K562 (cell line): ENCODE measurements around the gene UGT3A2. TPM values are rescaled to one million over a fixed set of nuclear protein-coding genes. Genes with fewer than 3 reads are reported as not detected.

Source experiments
- ATAC-seq: fragments of 200-7000 bp; cut with Tn5 transposase; 3 replicates; pipeline ENCODE4 v1.9.1; 2020; ENCODE audit warnings: moderate library complexity
- BruUV-seq: library from RNA; stranded (reverse); fragments of 400-500 nt; replicated peaks from 2 replicates; lab custom pipeline; 2021; lab: Mats Ljungman, UMichigan
- CTCF ChIA-PET: fragments of 300-600 bp; formaldehyde crosslinking; extraction: SDS; loops from one replicate; lab custom pipeline; 2021; ENCODE audit warnings: low intra/inter-chr PET ratio; lab: Yijun Ruan, JAX
- POLR2A ChIA-PET: fragments of 300-600, 350-650 bp; sonication (Branson Sonifier 250); formaldehyde crosslinking; extraction: SDS; loops from one replicate; lab custom pipeline; 2021; ENCODE audit warnings: antibody characterized with exemption, inconsistent platforms; lab: Yijun Ruan, JAX
- DNase-seq, 4 experiments: peaks; one replicate each; pipeline versions ENCODE4 v3.0.0 to v3.0.0-alpha.2; 2011 to 2018; ENCODE audit warnings: low spot score in 3 of 4, mixed read lengths in 3 of 4; ENCODE audit errors: extremely low read depth in 1 of 4
- FAIRE-seq: peaks from 2 replicates; lab custom pipeline; 2011; peaks lifted over from hg19 to GRCh38; lab: Jason Lieb, UNC
- H2AFZ ChIP-seq: 2 replicates; pipeline ENCODE4 v1.6.0; 2011; ENCODE audit warnings: low read depth, low read length, control low read depth, inconsistent platforms
- H3K27ac ChIP-seq: fragments of 200-600 bp; 3 replicates; pipeline ENCODE4 v1.8.0; 2011; ENCODE audit warnings: low read depth, mild to moderate bottlenecking, control low read depth, inconsistent platforms, low read length, moderate library complexity, mixed read lengths; ENCODE audit errors: extremely low read depth
- H3K27me3 ChIP-seq, 2 experiments: fragments of 300-600 bp in 1 of 2; 2 replicates in 1 of 2; 3 replicates in 1 of 2; pipeline versions ENCODE4 v1.6.0 to v1.8.0; 2011; ENCODE audit warnings: inconsistent platforms in 2 of 2, low read length in 2 of 2, mild to moderate bottlenecking in 1 of 2, mixed read lengths in 1 of 2, moderate library complexity in 1 of 2; ENCODE audit not compliant: control insufficient read depth in 2 of 2, insufficient read depth in 2 of 2
- H3K36me3 ChIP-seq: fragments of 300-600 bp; 3 replicates; pipeline ENCODE4 v1.8.0; 2011; ENCODE audit warnings: mild to moderate bottlenecking, low read length, inconsistent platforms; ENCODE audit not compliant: control insufficient read depth, insufficient read depth
- H3K4me1 ChIP-seq, 2 experiments: fragments of 200-600 bp in 1 of 2; replicated peaks in 1 of 2; 2 replicates in 1 of 2; 3 replicates in 1 of 2; pipeline versions ENCODE4 v1.5.1 to v1.8.0; 2011; ENCODE audit warnings: inconsistent platforms in 2 of 2, low read length in 2 of 2, mild to moderate bottlenecking in 1 of 2, mixed read lengths in 1 of 2, moderate library complexity in 1 of 2; ENCODE audit not compliant: control insufficient read depth in 2 of 2, insufficient read depth in 2 of 2
- H3K4me2 ChIP-seq: 2 replicates; pipeline ENCODE4 v1.6.1; 2011; ENCODE audit warnings: low read length, control low read depth, inconsistent platforms, mixed read lengths; ENCODE audit not compliant: insufficient read depth
- H3K4me3 ChIP-seq: fragments of 200-600 bp; sonication (generic), shearing (Covaris generic); 2 replicates; pipeline ENCODE4 v1.5.1; 2016; ENCODE audit warnings: control low read depth, inconsistent platforms
- H3K79me2 ChIP-seq: fragments of 200-600 bp; 3 replicates; pipeline ENCODE4 v1.8.0; 2011; ENCODE audit warnings: low read length, inconsistent platforms; ENCODE audit not compliant: control insufficient read depth, insufficient read depth
- H3K9ac ChIP-seq, 2 experiments: 2 replicates each; pipeline versions ENCODE4 v1.6.0 to v1.6.1; 2011; ENCODE audit warnings: low read depth in 2 of 2, low read length in 2 of 2, control low read depth in 1 of 2, inconsistent platforms in 1 of 2, mild to moderate bottlenecking in 1 of 2, mixed read lengths in 1 of 2; ENCODE audit not compliant: insufficient read depth in 1 of 2
- H3K9me1 ChIP-seq: one replicate; pipeline ENCODE4 v1.6.0; 2011; ENCODE audit warnings: inconsistent platforms, mild to moderate bottlenecking, low read length, moderate library complexity; ENCODE audit not compliant: control insufficient read depth, insufficient read depth
- H3K9me3 ChIP-seq: replicated peaks from 2 replicates; pipeline ENCODE4 v1.5.1; 2011; ENCODE audit warnings: low read depth, low read length, inconsistent platforms; ENCODE audit not compliant: control insufficient read depth, insufficient read depth
- H4K20me1 ChIP-seq: replicated peaks from 2 replicates; pipeline ENCODE4 v1.6.1; 2011; ENCODE audit warnings: low read length, inconsistent platforms, mixed read lengths; ENCODE audit not compliant: control insufficient read depth, insufficient read depth
- CAMTA2 ChIP-seq: fragments of 250-450 bp; sonication (Bioruptor Pico); conservative IDR thresholded peaks from 2 replicates; pipeline ENCODE4 v1.5.1; 2022
- CREM ChIP-seq: IDR thresholded peaks from 2 replicates; pipeline ENCODE4 v1.6.1; 2014; ENCODE audit warnings: antibody characterized with exemption, low read depth
- CSDE1 ChIP-seq, 2 experiments: fragments of 450-650 bp; IDR thresholded peaks; 2 replicates each; pipeline ENCODE4 v1.6.1; 2016; ENCODE audit warnings: mild to moderate bottlenecking in 1 of 2
- PML ChIP-seq: IDR thresholded peaks from 2 replicates; pipeline ENCODE4 v1.6.1; 2012; ENCODE audit warnings: low read length, inconsistent platforms
- POLR3G ChIP-seq: IDR thresholded peaks from 2 replicates; pipeline ENCODE4 v1.6.1; 2011; ENCODE audit not compliant: insufficient read length, insufficient replicate concordance; ENCODE audit errors: extremely low read depth
- TSC22D4 ChIP-seq: fragments of 450-650 bp; IDR thresholded peaks from 2 replicates; pipeline ENCODE4 v1.6.1; 2016; ENCODE audit warnings: missing genetic modification characterization, missing biosample characterization, control low read depth
- WGBS: fragments of 100-300 bp; shearing (Covaris generic); methylation state at CpG from one replicate; pipeline ENCODE4 v1.1.6; 2016; ENCODE audit warnings: low coverage, mixed read lengths; ENCODE audit not compliant: insufficient coverage; ENCODE audit errors: missing lambda C conversion rate; 5-methylcytosine and 5-hydroxymethylcytosine counted together
- in situ Hi-C: fragments of 300-500 bp; cut with MboI; formaldehyde crosslinking; loops from 4 replicates; pipeline ENCODE4 v1.15.0; 2018; ENCODE audit warnings: inconsistent platforms, mixed read lengths
- intact Hi-C: fragments of 100-400 bp; cut with micrococcal nuclease; formaldehyde crosslinking; loops from 2 replicates; pipeline ENCODE4 v1.14.2; 2022
- polyA plus RNA-seq, 8 experiments: library from polyadenylated mRNA; depleted of rRNA in 4 of 8; stranded (reverse) in 5 of 8; unstranded in 3 of 8; fragments of >200 nt; fragmentation: Nextera tagmentation in 2 of 8; fragmentation: Illumina TruSeq in 1 of 8; extraction: Ambion mirVana in 2 of 8; extraction: Trizol in 1 of 8; gene quantifications; 2 replicates each; pipeline versions ENCODE4 v1.2.1 to v1.2.3, GENCODE V29; 2011 to 2014; ENCODE audit warnings: inconsistent platforms in 1 of 8, missing spikeins in 1 of 8
- total RNA-seq, 7 experiments: library from RNA; depleted of rRNA in 6 of 7; stranded (reverse); fragments of >200 nt in 6 of 7; fragmentation: Illumina TruSeq in 2 of 7; extraction: Trizol in 2 of 7; gene quantifications; 2 replicates each; pipeline versions ENCODE4 v1.2.1 to v1.2.3, GENCODE V29; 2011 to 2021; ENCODE audit warnings: low replicate concordance in 1 of 7
- TF ChIP-seq, protein P1 (sequence below): sonication (generic); formaldehyde crosslinking; IDR thresholded peaks from 2 replicates; pipeline ENCODE4 v1.5.0; 2020; ENCODE audit warnings: missing genetic modification reagents

UGT3A2 gene
- total and polyA plus RNA-seq, 9 of the 15 experiments (the other 6 are each of a cell fraction or from before 2014, with no cell fraction given), result not detected

DNA sequence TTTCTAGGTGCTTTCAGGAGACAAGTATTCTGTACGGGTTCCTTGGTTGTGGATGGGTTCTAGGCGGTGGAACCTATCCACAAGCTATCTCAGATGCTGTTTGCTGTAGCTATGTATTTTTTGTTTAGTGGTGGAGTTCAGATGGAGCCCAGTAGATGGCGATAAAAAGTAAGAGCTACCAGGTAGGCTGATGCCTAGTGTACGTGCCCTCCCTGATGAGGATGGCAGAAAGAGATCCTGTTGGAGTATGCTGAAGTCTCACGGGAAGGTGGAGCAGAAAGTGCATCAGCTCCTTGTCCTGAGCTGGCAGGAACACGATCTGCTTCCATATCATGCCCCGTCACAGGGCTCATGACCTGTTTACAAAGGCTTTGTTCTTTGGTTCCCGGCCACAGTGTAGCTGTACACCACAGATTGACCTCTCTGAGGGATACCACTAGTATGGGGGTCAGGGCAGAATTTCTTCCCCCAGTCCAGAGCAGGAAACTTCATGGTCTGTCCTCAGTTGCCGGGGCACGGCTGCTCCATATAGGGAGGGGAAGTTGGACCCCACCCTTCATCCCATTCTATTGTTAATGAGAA is 12.6 kb upstream of the UGT3A2 start (continued):
- TF ChIP-seq CSDE1 (IDR thresholded peaks at IDR 0.05) (no peak), POLR3G (no peak)

DNA sequence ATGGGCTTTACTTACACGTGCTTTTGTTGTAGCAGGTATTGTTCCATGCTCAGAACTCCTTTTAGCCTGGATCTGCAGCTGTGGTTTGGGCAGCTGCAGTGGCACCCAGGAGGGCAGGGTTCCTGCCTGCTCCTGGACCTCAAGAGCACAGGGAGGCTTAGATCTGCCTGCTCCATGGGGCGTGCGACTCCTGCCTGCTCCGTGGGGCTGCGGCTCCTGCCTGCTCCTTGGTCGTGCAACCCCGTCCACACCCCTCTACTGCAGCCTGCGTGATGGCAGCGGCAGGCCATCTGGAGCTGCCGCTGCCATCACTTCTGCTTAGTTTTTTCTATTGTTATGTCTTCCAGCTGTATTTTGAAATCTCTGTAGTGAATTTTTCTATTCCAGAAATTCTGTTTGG is 11.7 kb upstream of the UGT3A2 start:
- Histone ChIP-seq H3K36me3 (no peaks in the 10 kb centered on the region), H3K9me3 (no peaks in the 10 kb centered on the region), H3K79me2 (no peaks in the 10 kb centered on the region), H3K27ac (no peak overlapping the region), H3K9ac (no peak overlapping the region), H2AFZ (no peak overlapping the region), H4K20me1 (no peaks in the 10 kb centered on the region), H3K4me2 (no peak overlapping the region), H3K27me3 (peaks cover 3% of the 10 kb centered on the region in 2 experiments; a peak in 2 of 5 replicates), H3K4me1 (no peaks in the 10 kb centered on the region), H3K9me1 (no peaks in the 10 kb centered on the region), H3K4me3 (no peak overlapping the region)
- ChIA-PET CTCF (interaction anchor here (0.6 to 2.8 kb wide), 2 partner anchors 163 to 227 kb away, joined by 3 to 11 read pairs; partner anchors contain the start of gene NADK2), POLR2A (interaction anchor here (0.8 to 1.2 kb wide), 2 partner anchors 17 to 73 kb away, joined by 3 to 5 read pairs; partner anchors contain the start of gene LMBRD2)
- BruUV-seq, result no TSS peak
- 0% methylated on average over 10 of the region's 10 CpGs for WGBS
- intact Hi-C loops, result loop anchor here (2.0 to 10.0 kb wide), 3 partner anchors 162 to 426 kb away; partner anchors contain the start of gene NADK2
- ATAC-seq (no peak), DNase-seq (no peak)
- in situ Hi-C loops, result loop anchor here (5.0 kb wide), 1 partner anchor 229 kb away; no protein-coding TSS in a partner anchor
- no peak for TF ChIP-seq CREM
- TF ChIP-seq PML, result no peak
- TF ChIP-seq, protein P1, sequence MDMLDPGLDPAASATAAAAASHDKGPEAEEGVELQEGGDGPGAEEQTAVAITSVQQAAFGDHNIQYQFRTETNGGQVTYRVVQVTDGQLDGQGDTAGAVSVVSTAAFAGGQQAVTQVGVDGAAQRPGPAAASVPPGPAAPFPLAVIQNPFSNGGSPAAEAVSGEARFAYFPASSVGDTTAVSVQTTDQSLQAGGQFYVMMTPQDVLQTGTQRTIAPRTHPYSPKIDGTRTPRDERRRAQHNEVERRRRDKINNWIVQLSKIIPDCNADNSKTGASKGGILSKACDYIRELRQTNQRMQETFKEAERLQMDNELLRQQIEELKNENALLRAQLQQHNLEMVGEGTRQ (CRISPR knock-in tag), result no peak
- TF ChIP-seq TSC22D4 (tag), result no peak
- no peak for TF ChIP-seq CAMTA2
- TF ChIP-seq, all 486 proteins: peak for 0
- FAIRE-seq, result no peak
